Tibial nerve (tissue), 4 donors: ENCODE data around the gene NOB1. TPM values are rescaled to one million over a fixed set of nuclear protein-coding genes. Genes with fewer than 3 reads are reported as not detected.

Experiments
- DNase-seq, 2 donors: peaks; one replicate each; pipeline ENCODE4 v3.0.0-alpha.2; 2019; ENCODE audit warnings: low spot score in 2 of 2
- H3K27ac ChIP-seq, 4 donors: fragments of 200-600 bp; sonication (generic) in 3 of 4; one replicate each; pipeline ENCODE4 v1.5.1; 2017 to 2019; ENCODE audit warnings: mild to moderate bottlenecking in 1 of 4
- H3K27me3 ChIP-seq, 2 donors: fragments of 200-600 bp; sonication (generic) in 1 of 2; one replicate each; pipeline versions ENCODE4 v1.5.1 to v1.6.0; 2017 to 2019
- H3K36me3 ChIP-seq, 3 donors: fragments of 200-600 bp; sonication (generic); one replicate each; pipeline ENCODE4 v1.5.1; 2018 to 2019
- H3K4me1 ChIP-seq, 4 donors: fragments of 200-600 bp; sonication (generic) in 3 of 4; one replicate each; pipeline ENCODE4 v1.5.1; 2017 to 2019
- H3K4me3 ChIP-seq, 4 donors: fragments of 200-600 bp; sonication (generic) in 3 of 4; one replicate each; pipeline ENCODE4 v1.5.1; 2017 to 2019; ENCODE audit warnings: mild to moderate bottlenecking in 1 of 4, moderate library complexity in 1 of 4
- H3K9me3 ChIP-seq, 4 donors: fragments of 200-600 bp; sonication (generic) in 3 of 4; one replicate each; pipeline ENCODE4 v1.5.1; 2017 to 2019
- EP300 ChIP-seq, 2 donors: sonication (generic); formaldehyde crosslinking; IDR thresholded peaks; one replicate each; pipeline ENCODE4 v1.6.1; 2017; ENCODE audit warnings: antibody characterized with exemption in 2 of 2, mild to moderate bottlenecking in 1 of 2
- POLR2A ChIP-seq, 2 donors: fragments of 450-650 bp; IDR thresholded peaks; one replicate each; pipeline ENCODE4 v1.6.1; 2017; ENCODE audit warnings: antibody characterized with exemption in 2 of 2, mild to moderate bottlenecking in 2 of 2, moderate library complexity in 2 of 2
- WGBS, 2 donors: methylation state at CpG; one replicate each; pipeline ENCODE4 v1.1.5; 2018; 5-methylcytosine and 5-hydroxymethylcytosine counted together
- total RNA-seq, 4 donors: library from RNA; depleted of rRNA; stranded (reverse); fragments of >200 nt; gene quantifications; one replicate each; pipeline ENCODE4 v1.1.0, GENCODE V29; 2016
- TF ChIP-seq, protein P1 (sequence below), 5 experiments: fragments of 200-600 bp in 3 of 5; fragments of 450-650 bp in 2 of 5; sonication (generic) in 3 of 5; IDR thresholded peaks; one replicate each; pipeline ENCODE4 v1.5.1; 2016 to 2019; ENCODE audit warnings: antibody characterized with exemption in 5 of 5, mild to moderate bottlenecking in 3 of 5, moderate library complexity in 2 of 5

NOB1 gene
- total RNA-seq, 4 donors from 2014 or later, result 23.2 to 42.3 (median 38.1) TPM

GRCh38 chr16:69721441-69721957 is 33.2 kb downstream of the NOB1 start:
- H3K36me3 ChIP-seq, result peaks cover 0 to 21% (median 0%) of the 10 kb centered on the region in 3 donors
- WGBS, 2 donors, result 89 to 96% methylated on average over 6 of the region's 6 CpGs
- DNase-seq, result no peak

DNA sequence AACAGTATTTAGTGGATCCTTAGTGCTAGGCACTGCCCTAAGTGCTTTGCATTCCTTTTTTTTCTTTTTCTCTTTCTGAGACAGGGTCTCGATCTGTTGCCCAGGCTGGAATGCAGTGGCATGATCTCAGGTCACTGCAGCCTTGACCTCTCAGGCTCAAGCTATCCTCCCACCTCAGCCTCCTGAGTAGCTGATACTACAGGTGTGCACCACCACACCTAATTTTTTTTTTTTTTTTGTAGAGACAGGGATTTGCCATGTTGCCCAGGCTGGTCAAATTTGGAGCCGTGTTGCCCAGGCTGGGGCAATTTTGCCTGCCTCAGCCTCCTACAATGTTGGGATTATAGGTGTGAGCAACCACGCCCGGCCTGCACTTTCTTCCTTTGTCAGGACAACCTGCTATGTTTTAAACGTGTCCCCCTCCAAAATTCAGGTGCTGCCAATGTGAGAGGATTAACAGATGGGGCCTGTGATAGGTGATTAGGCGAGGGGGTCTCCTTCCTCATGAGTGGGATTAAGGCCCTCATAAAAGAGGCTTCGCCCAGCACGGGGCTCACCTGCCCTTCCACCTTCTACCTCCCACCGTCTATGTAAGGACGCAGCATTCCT is 33.8 kb downstream of the NOB1 start:
- Histone ChIP-seq H3K27me3 (no peaks in the 10 kb centered on the region), H3K4me1 (peaks cover 0 to 12% (median 3%) of the 10 kb centered on the region in 4 donors), H3K36me3 (peaks cover 0 to 25% (median 0%) of the 10 kb centered on the region in 3 donors), H3K27ac (no peak overlapping the region), H3K4me3 (no peak overlapping the region), H3K9me3 (no peaks in the 10 kb centered on the region)
- no peak for DNase-seq
- no peak for TF ChIP-seq POLR2A (IDR thresholded peaks at IDR 0.05)
- TF ChIP-seq, protein P1, sequence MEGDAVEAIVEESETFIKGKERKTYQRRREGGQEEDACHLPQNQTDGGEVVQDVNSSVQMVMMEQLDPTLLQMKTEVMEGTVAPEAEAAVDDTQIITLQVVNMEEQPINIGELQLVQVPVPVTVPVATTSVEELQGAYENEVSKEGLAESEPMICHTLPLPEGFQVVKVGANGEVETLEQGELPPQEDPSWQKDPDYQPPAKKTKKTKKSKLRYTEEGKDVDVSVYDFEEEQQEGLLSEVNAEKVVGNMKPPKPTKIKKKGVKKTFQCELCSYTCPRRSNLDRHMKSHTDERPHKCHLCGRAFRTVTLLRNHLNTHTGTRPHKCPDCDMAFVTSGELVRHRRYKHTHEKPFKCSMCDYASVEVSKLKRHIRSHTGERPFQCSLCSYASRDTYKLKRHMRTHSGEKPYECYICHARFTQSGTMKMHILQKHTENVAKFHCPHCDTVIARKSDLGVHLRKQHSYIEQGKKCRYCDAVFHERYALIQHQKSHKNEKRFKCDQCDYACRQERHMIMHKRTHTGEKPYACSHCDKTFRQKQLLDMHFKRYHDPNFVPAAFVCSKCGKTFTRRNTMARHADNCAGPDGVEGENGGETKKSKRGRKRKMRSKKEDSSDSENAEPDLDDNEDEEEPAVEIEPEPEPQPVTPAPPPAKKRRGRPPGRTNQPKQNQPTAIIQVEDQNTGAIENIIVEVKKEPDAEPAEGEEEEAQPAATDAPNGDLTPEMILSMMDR (IDR thresholded peaks at IDR 0.05), result no peak
- TF ChIP-seq EP300 (IDR thresholded peaks at IDR 0.05), result no peak
- 90 to 91% methylated on average over 10 of the region's 10 CpGs for WGBS, 2 donors

More at GRCh38 chr16:69721441-69721957, 33.2 kb downstream of the NOB1 start:
- Histone ChIP-seq H3K27me3 (no peaks in the 10 kb centered on the region), H3K4me3 (no peak overlapping the region), H3K4me1 (peaks cover 0 to 13% (median 4%) of the 10 kb centered on the region in 4 donors), H3K27ac (no peak overlapping the region), H3K9me3 (no peaks in the 10 kb centered on the region)
- no peak for TF ChIP-seq POLR2A (IDR thresholded peaks at IDR 0.05)
- no peak for TF ChIP-seq EP300 (IDR thresholded peaks at IDR 0.05)
- TF ChIP-seq, protein P1 (IDR thresholded peaks at IDR 0.05), result no peak

DNA sequence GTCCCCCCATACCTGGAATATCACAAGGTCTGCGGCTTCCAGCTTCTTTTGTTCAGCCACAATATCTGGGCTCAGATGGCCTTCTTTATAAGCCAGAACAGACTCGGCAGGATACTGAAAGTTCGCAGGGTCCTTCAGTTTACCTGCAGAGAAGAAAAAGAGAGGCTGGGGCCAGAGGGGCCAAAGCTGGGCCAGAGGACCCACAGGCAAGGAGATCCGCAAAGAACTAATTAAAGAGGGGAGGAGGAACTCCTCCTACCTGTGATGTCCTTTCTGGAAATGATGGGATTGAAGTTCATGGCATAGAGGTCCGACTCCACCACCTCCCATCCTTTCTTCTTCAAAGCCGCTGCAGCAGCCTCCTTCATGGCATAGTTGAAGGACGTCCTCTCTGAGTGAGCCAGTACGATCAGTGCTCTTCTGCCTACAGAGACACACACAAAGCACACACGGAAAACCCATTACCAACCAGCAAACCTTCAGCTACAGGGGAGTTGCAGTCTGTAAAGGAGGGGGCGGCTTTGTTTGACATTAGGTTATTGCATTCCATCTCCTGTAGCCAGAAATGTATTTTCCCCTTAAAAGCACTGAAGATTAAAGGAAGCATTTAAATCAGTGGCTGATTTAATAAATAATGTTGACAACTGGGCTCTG is 36.5 kb downstream of the NOB1 start:
- DNase-seq, result no peak
- WGBS, 2 donors, result 82% methylated on average over 10 of the region's 10 CpGs
- H3K27ac ChIP-seq, result no peak overlapping the region

GRCh38 chr16:69717066-69717465 is 37.7 kb downstream of the NOB1 start:
- no peak for DNase-seq
- peaks cover 0 to 59% (median 0%) of the 10 kb centered on the region in 3 donors for H3K36me3 ChIP-seq
- WGBS, 2 donors, result 56 to 57% methylated on average over 6 of the region's 6 CpGs

More for the DNA sequence above, 36.5 kb downstream of the NOB1 start:
- TF ChIP-seq, protein P1 (IDR thresholded peaks at IDR 0.05), result no peak
- TF ChIP-seq POLR2A (IDR thresholded peaks at IDR 0.05), result no peak
- TF ChIP-seq EP300 (IDR thresholded peaks at IDR 0.05), result no peak
- no peaks in the 10 kb centered on the region for H3K9me3 ChIP-seq
- H3K36me3 ChIP-seq, result peaks cover 0 to 48% (median 0%) of the 10 kb centered on the region in 3 donors
- no peaks in the 10 kb centered on the region for H3K27me3 ChIP-seq
- no peaks in the 10 kb centered on the region for H3K4me1 ChIP-seq
- no peak overlapping the region for H3K4me3 ChIP-seq

More at GRCh38 chr16:69717066-69717465, 37.7 kb downstream of the NOB1 start:
- no peaks in the 10 kb centered on the region for H3K27me3 ChIP-seq
- TF ChIP-seq POLR2A (IDR thresholded peaks at IDR 0.05) (no peak), EP300 (IDR thresholded peaks at IDR 0.05) (no peak)
- TF ChIP-seq, protein P1 (IDR thresholded peaks at IDR 0.05), result no peak
- H3K9me3 ChIP-seq, result no peaks in the 10 kb centered on the region
- no peak overlapping the region for H3K27ac ChIP-seq
- no peak overlapping the region for H3K4me3 ChIP-seq
- H3K4me1 ChIP-seq, result no peaks in the 10 kb centered on the region
